HCT116 (cell line): ENCODE data around the gene ANGPTL5.
A peak's percentile ranks its signal among the peaks of the same experiment; 100 is the strongest.

ENCODE experiments used
- EGR1 ChIP-seq: IDR thresholded peaks from 2 replicates; pipeline ENCODE4 v1.6.1; 2012; ENCODE audit warnings: low read depth
- EZH2 ChIP-seq: fragments of 200-600 bp; sonication (generic); IDR thresholded peaks from 2 replicates; pipeline ENCODE4 v1.6.1; 2017; ENCODE audit warnings: antibody characterized with exemption, mixed run types
- FOSL1 ChIP-seq: IDR thresholded peaks from 2 replicates; pipeline ENCODE4 v1.6.1; 2012; ENCODE audit warnings: low read depth
- JUND ChIP-seq: IDR thresholded peaks from 2 replicates; pipeline ENCODE4 v1.6.1; 2012
- POLR2A ChIP-seq: IDR thresholded peaks from 2 replicates; pipeline ENCODE4 v1.7.0; 2011; ENCODE audit warnings: borderline replicate concordance; ENCODE audit not compliant: insufficient read depth, insufficient read length; ENCODE audit errors: extremely low read depth
- POLR2AphosphoS5 ChIP-seq: IDR thresholded peaks from 2 replicates; pipeline ENCODE4 v1.6.1; 2011; ENCODE audit warnings: mild to moderate bottlenecking, low read depth, low read length, moderate library complexity
- RAD21 ChIP-seq: IDR thresholded peaks from 2 replicates; pipeline ENCODE4 v1.6.1; 2012; ENCODE audit warnings: low read depth, mild to moderate bottlenecking
- SIN3A ChIP-seq: IDR thresholded peaks from 2 replicates; pipeline ENCODE4 v1.6.1; 2012; ENCODE audit warnings: low read depth
- TCF7L2 ChIP-seq: IDR thresholded peaks from 2 replicates; pipeline ENCODE4 v1.7.0; 2011; ENCODE audit warnings: borderline replicate concordance, inconsistent platforms; ENCODE audit not compliant: insufficient read depth, insufficient read length; ENCODE audit errors: extremely low read depth
- ZFX ChIP-seq: fragments of 450-650 bp; IDR thresholded peaks from 2 replicates; pipeline ENCODE4 v1.6.1; 2017
- TF ChIP-seq, protein P1 (sequence below), 3 experiments: fragments of 200-600 bp in 1 of 3; sonication (generic) in 1 of 3; IDR thresholded peaks in 2 of 3; conservative IDR thresholded peaks in 1 of 3; 2 replicates each; pipeline ENCODE4 v1.5.1; 2012 to 2017; ENCODE audit warnings: low read depth in 2 of 3, low read length in 2 of 3, antibody characterized with exemption in 1 of 3, borderline replicate concordance in 1 of 3, control low read depth in 1 of 3, mild to moderate bottlenecking in 1 of 3, mixed read lengths in 1 of 3, mixed run types in 1 of 3, moderate library complexity in 1 of 3; ENCODE audit not compliant: insufficient read depth in 1 of 3
- TF ChIP-seq, protein P2 (sequence below): IDR thresholded peaks from 2 replicates; pipeline ENCODE4 v1.6.1; 2012

DNA sequence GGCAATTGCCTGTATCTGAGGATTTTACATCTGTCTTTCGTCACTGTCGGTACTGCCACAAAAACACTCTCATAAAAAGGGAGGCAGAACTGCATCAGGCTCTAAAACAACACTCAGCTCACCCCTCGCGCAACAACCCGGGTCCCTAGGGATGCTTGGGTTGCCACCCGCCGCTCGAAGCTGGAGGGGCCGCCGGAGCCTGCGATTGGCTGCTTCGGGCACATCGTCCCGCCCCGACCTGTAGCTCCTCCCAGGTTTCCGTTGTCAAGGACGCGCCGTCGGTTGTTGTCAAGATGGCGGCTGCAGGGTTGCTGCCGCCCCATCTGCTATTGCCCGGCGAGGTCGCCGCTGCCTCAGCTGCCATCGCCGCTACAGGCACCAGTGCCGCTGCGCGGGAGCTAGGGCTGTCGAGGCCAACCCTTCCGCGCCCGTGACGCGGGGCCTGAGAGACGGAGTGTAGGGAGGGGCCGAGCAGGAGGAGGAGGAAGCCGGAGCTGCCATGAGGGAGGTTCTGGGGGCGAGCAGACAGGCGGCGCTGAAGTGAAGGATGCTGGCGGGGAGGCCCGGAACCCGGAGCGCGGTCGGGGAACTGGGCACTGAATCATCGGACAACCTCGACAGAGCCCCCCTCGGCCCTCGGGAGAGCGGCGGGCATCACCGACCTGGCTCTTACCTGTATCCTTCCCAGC, 1.4 kb downstream of the ANGPTL5 start, which contains the start of gene CEP126:
- TF ChIP-seq, protein P1, sequence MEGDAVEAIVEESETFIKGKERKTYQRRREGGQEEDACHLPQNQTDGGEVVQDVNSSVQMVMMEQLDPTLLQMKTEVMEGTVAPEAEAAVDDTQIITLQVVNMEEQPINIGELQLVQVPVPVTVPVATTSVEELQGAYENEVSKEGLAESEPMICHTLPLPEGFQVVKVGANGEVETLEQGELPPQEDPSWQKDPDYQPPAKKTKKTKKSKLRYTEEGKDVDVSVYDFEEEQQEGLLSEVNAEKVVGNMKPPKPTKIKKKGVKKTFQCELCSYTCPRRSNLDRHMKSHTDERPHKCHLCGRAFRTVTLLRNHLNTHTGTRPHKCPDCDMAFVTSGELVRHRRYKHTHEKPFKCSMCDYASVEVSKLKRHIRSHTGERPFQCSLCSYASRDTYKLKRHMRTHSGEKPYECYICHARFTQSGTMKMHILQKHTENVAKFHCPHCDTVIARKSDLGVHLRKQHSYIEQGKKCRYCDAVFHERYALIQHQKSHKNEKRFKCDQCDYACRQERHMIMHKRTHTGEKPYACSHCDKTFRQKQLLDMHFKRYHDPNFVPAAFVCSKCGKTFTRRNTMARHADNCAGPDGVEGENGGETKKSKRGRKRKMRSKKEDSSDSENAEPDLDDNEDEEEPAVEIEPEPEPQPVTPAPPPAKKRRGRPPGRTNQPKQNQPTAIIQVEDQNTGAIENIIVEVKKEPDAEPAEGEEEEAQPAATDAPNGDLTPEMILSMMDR (IDR thresholded peaks at IDR 0.05 in 2 of 3, conservative IDR thresholded peaks at IDR 0.05 in 1 of 3; ENCODE audit: borderline replicate concordance in 1 of 3, insufficient read depth in 1 of 3, low read depth in 2 of 3, low read length in 2 of 3), result peak in 1 of 3 experiments; percentile 56; a peak in 3 of 6 replicates
- TF ChIP-seq POLR2A, result no peak
- TF ChIP-seq EGR1, result no peak
- TF ChIP-seq RAD21, result peak; percentile 43
- peak; percentile 63 for TF ChIP-seq POLR2AphosphoS5
- no peak for TF ChIP-seq EZH2
- TF ChIP-seq TCF7L2, result no peak
- TF ChIP-seq SIN3A, result peak; percentile 94
- TF ChIP-seq ZFX, result no peak
- TF ChIP-seq FOSL1, result no peak
- no peak for TF ChIP-seq JUND
- TF ChIP-seq, protein P2, sequence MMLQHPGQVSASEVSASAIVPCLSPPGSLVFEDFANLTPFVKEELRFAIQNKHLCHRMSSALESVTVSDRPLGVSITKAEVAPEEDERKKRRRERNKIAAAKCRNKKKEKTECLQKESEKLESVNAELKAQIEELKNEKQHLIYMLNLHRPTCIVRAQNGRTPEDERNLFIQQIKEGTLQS, result no peak
